ENCODE results near the gene GPC6.

The GPC6 gene

DNA sequence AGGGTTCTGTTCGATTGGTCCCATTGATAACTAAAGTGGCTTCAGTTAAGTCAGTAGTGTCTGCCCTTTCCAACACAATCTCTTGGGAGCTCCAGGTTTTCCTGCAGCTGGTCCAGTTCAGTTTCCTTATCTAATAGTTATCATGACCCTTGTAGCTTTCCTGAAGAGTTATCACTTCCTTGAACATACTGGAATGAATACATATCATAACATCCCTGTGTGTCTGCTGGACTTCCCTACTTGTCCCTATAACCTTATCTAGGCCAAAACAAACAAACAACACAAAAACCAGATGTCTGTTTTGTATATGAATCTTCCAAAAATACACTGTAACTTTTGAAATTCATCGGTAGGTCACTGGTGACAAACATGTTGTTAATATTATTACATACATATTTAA lies 1085.3 kb downstream of the GPC6 start:
- no peak for DNase-seq (ENCODE audit: low read depth)
- in situ Hi-C loops (cut with HindIII; ENCODE audit: low sequenced_read_pairs) = no loop called here
- TF ChIP-seq CTCF (IDR thresholded peaks at IDR 0.05; ENCODE audit: low read depth, low read length, missing control alignments) = no peak
- no peak overlapping the region for H3K4me3 ChIP-seq (ENCODE audit: low read depth, low read length)

DNA sequence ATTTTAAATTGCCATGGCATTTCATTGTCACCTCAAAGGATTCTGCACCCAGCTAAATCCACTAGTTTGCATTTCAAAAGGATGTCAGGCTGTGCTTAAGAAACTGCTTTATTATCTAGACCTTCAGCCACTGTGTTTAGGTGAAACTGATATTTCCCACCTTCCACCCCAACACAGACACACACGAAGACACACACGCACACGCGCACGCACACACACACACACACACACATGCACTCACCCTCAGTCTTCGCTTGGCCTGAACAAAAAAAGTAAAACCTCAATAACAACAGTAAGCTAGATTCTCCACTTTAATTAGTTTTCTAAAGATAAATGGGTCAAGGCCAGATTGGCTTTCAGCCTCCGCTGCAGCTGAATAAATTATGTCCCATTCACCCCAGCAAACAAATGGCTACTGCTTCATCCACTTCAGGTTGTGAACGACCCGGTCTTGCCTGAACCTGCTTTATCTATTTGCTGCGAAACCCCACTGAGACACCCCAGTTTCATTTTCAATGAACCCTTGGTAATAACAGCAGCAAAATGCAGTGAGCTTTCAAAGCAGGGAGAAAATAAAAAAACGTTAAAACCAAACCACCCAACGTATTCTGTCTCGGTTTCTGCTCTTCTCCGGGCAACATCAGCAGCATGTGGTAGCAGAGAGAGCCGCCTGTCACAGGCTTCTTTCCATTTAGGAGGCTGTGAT lies 1086.1 kb downstream of the GPC6 start:
- in situ Hi-C loops (cut with HindIII; ENCODE audit: low sequenced_read_pairs) = no loop called here
- DNase-seq (ENCODE audit: low read depth) = no peak
- no peak overlapping the region for H3K4me3 ChIP-seq (ENCODE audit: low read depth, low read length)

DNA sequence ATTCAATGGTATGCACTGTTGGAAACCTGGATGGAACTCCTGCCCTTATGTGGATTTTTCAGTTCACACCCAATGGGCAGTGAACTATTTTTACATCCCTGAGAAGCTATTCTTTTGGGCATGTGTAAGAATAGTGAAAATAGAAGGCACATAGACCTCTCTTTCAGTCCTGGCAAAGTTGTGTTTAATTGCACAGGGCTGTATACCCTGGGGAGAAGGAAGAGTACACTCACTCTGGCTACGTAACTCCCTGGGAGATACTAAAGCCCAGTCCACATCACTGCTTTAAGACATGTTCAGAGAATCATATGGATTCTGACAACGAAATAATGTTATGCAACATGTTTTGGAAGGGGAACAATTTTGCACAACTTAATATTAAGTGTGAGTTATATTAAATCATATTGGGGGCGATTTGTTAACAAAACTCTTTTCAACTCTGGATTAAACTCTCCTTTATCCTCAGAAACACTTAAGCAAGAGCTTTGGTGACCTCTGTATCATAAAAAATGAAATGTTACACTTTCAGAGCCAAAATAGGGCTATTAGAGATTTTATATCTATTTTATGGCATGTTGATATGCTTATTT lies 1086.8 kb downstream of the GPC6 start:
- TF ChIP-seq CTCF (IDR thresholded peaks at IDR 0.05; ENCODE audit: low read depth, low read length, missing control alignments) = no peak
- in situ Hi-C loops (cut with HindIII; ENCODE audit: low sequenced_read_pairs) = no loop called here
- H3K4me3 ChIP-seq (ENCODE audit: low read depth, low read length) = no peak overlapping the region
- DNase-seq (ENCODE audit: low read depth) = no peak

More for the DNA sequence above, 1086.1 kb downstream of the GPC6 start:
- no peak for TF ChIP-seq CTCF (IDR thresholded peaks at IDR 0.05; ENCODE audit: low read depth, low read length, missing control alignments)

GRCh38 chr13:94313926-94314325 lies 1087.3 kb downstream of the GPC6 start:
- TF ChIP-seq CTCF (IDR thresholded peaks at IDR 0.05; ENCODE audit: low read depth, low read length, missing control alignments) = no peak
- in situ Hi-C loops (cut with HindIII; ENCODE audit: low sequenced_read_pairs) = no loop called here
- H3K4me3 ChIP-seq (ENCODE audit: low read depth, low read length) = no peak overlapping the region
- DNase-seq (ENCODE audit: low read depth) = no peak

- no peak for TF ChIP-seq CTCF (IDR thresholded peaks at IDR 0.05; ENCODE audit: low read depth, low read length, missing control alignments)
- no peak for DNase-seq (ENCODE audit: low read depth)
- H3K4me3 ChIP-seq (ENCODE audit: low read depth, low read length) = no peak overlapping the region
- in situ Hi-C loops (cut with HindIII; ENCODE audit: low sequenced_read_pairs) = no loop called here
Measured at GRCh38 chr13:94315188-94315587, 1088.6 kb downstream of the GPC6 start.

DNA sequence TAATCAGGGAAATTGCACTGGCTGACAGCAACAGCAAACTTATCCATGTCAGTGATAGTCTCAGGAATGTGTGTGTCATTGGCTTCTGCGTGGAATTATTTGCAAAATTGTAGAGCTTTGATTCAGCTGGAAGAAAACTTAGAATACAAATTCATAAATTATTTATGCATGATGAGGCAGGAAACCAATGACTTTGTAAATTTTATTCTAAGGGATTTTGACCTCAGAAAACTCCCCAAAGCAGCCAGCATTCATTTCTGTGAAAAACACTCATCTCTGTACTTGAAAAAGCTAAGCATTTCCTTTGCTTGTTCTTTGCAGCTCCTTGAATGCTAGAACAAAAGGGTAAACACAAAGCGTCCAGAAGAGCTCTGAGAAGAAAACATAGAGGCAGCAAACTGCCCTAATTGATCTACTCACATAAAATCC lies 1090.5 kb downstream of the GPC6 start:
- H3K4me3 ChIP-seq (ENCODE audit: low read depth, low read length) = no peak overlapping the region
- DNase-seq (ENCODE audit: low read depth) = no peak
- in situ Hi-C loops (cut with HindIII; ENCODE audit: low sequenced_read_pairs) = no loop called here
- TF ChIP-seq CTCF (IDR thresholded peaks at IDR 0.05; ENCODE audit: low read depth, low read length, missing control alignments) = no peak
